ENCODE measurements around the gene DPM1.

The DPM1 gene

DNA sequence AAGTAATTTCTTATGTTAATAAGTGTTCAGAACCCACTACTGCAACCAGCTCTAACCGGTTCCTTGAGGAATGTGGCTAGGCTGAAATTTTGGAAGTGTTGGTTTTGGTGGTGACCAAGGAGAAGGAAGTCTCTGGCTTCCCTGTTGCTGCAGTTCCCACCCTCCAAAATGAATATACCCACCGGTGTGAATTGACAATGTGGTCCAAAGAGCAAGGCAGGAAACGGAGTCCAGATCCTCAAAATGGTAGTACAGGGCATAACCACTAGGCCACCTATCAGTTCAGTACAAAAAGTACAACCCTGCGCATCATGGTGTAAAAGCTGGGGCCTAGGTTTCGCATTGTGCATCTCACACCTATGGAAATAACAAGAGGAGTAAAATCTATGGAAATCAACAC is 29.9 kb downstream of the DPM1 start:
- TF ChIP-seq CTCF (IDR thresholded peaks at IDR 0.05; ENCODE audit: low read depth, low read length), result no peak
- DNase-seq (ENCODE audit: extremely low read depth, low read depth), result no peak

DNA sequence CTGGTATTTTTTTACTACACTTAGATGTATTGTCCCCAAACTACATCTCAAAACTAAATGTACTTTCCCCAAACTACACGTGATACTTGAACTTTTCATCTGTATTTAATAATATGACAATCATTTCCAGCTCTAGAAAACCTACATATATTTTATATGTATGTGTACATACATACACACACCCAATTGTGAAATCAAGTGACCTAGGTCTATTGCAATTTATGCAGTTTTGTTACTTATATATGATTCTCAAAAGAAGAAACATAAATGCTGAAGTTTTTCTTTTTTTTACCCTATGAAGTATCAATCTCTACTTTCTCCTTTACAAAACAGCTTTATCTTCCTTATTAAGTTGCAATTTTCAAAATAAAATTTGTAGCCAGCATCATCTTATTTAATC is 31.8 kb downstream of the DPM1 start:
- DNase-seq (ENCODE audit: extremely low read depth, low read depth), result no peak
- no peak for TF ChIP-seq CTCF (IDR thresholded peaks at IDR 0.05; ENCODE audit: low read depth, low read length)

- TF ChIP-seq CTCF (IDR thresholded peaks at IDR 0.05; ENCODE audit: low read depth, low read length), result no peak
- DNase-seq (ENCODE audit: extremely low read depth, low read depth), result no peak
Observed at GRCh38 chr20:50924261-50924920, 33.9 kb downstream of the DPM1 start.

GRCh38 chr20:50921803-50922501 is 36.4 kb downstream of the DPM1 start:
- no peak for DNase-seq (ENCODE audit: extremely low read depth, low read depth)
- no peak for TF ChIP-seq CTCF (IDR thresholded peaks at IDR 0.05; ENCODE audit: low read depth, low read length)

- no peak for DNase-seq (ENCODE audit: extremely low read depth, low read depth)
- TF ChIP-seq CTCF (IDR thresholded peaks at IDR 0.05; ENCODE audit: low read depth, low read length), result no peak
Observed at GRCh38 chr20:50920997-50921396, 37.3 kb downstream of the DPM1 start.

DNA sequence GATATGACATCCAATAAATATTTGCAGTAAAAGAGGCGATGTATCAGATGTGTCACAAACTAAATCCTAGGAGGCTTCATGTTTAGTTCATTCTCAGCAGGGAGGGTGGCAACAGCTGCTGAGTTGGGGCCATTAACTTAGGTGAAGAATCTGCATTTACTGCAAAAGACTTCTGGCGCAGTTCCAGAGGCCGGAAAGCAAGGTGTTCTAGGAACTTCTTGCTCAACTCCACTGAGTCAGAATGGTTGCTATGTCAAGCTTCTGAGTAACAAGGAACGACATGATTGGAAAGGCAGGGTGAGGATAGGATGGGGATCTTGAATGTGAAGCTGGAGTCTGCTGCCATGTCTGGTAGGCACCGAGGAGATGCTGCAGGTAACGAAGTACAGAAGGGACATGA is 38.8 kb downstream of the DPM1 start:
- no peak for TF ChIP-seq CTCF (IDR thresholded peaks at IDR 0.05; ENCODE audit: low read depth, low read length)
- no peak for DNase-seq (ENCODE audit: extremely low read depth, low read depth)

DNA sequence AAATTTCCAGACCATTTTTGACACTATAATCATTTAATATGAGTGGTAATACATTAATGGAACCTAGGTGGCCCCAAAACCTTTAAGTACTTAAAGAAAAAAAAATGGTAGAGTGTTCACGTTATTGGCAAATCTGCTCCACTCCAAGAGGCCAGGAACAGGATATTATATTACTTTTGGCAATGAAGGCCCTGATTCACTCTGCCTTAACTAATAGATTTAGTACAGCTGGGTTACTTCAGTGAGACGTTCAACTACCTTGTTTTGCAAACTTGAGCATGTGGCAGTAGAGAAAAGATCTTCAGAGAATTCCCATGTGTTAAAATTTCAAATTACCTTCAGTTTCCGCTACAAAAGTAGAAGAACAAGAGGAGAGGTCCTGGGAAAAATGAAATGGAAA is 39.9 kb downstream of the DPM1 start:
- DNase-seq (ENCODE audit: extremely low read depth, low read depth), result no peak
- no peak for TF ChIP-seq CTCF (IDR thresholded peaks at IDR 0.05; ENCODE audit: low read depth, low read length)
